ENCODE data around the gene SNX5. TPM values are rescaled to one million over a fixed set of nuclear protein-coding genes. Genes with fewer than 3 reads are reported as not detected.

Gene SNX5
- total and polyA plus RNA-seq, 2 of the 13 experiments (the other 11 are each of a cell fraction or from before 2014, with no cell fraction given) = 664 to 1,040 TPM

DNA sequence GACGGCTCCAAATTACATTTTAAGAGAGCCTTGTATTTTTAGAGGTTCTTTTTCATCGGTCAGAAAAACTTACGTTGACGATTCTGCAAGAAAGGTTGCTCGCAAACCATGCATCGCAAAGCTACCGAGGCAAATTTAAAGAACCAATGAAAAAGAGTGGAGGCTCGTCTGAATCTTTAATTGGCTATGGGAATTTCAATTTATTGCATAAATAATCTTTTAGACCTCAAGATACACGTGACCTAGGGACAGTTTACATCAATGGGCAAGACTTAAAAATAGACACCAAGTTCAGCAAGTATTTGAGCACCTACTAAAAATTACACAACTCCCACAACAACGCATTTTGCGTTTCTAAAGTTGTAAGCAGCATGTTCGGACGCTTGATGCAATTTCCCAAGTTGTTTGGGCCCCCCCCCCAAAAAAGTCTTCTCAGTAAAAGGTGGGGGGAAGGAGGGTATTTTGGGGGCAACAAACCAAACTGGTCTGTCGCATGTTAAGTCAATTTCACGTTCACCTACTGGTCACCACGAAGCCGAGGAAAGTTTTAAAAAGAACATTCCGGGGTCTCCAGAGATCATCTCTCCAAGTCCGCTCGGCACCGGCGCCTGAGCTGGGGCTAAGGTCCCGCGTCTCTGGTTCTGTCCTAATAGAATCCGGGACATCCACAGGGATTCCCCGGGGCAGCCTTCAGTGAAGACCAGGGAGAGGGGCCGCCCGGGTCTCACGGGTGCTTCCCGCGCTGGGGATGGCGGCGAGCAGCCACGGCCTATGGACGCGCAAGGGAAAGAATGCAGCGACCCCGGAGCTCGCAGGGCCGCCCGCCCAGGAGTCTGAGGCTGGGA is 851 bp downstream of the SNX5 start:
- Histone ChIP-seq H2AFZ (ENCODE audit: low read length) (no peak overlapping the region), H3K27ac (ENCODE audit: extremely low read length, insufficient read depth, low read length) (peak overlapping the region; percentile 97), H3K4me3 (replicated peaks in 1 of 3; ENCODE audit: insufficient read depth in 1 of 3, low read depth in 2 of 3, low read length in 3 of 3) (peak overlapping the region; percentile 89 to 95 (median 89)), H3K4me1 (ENCODE audit: insufficient read depth, low read length) (peaks cover 52% of the 10 kb centered on the region), H3K36me3 (replicated peaks in 1 of 2; ENCODE audit: control insufficient read depth in 1 of 2, insufficient read depth in 2 of 2, low read length in 2 of 2) (peaks cover 1 to 8% of the 10 kb centered on the region in 2 experiments; a peak in 4 of 5 replicates), H3K27me3 (ENCODE audit: control insufficient read depth in 1 of 2, insufficient read depth in 2 of 2, low read length in 2 of 2) (no peaks in the 10 kb centered on the region; a peak in 1 of 5 replicates), H3K79me2 (ENCODE audit: insufficient read depth, low read length) (peaks cover 97% of the 10 kb centered on the region), H4K20me1 (ENCODE audit: insufficient read depth, low read length) (peaks cover 45% of the 10 kb centered on the region), H3K9ac (ENCODE audit: insufficient read depth, low read depth, low read length) (peak overlapping the region; percentile 99), H3K9me3 (ENCODE audit: low read length) (no peaks in the 10 kb centered on the region), H3K4me2 (ENCODE audit: low read depth, low read length) (peak overlapping the region; percentile 95)
- intact Hi-C loops (cut with micrococcal nuclease; ENCODE audit: unreplicated experiment) (loop anchor here (1.0 to 10.0 kb wide), 4 partner anchors 8 to 307 kb away; no protein-coding TSS in a partner anchor), in situ Hi-C loops (cut with HindIII; ENCODE audit: extremely low pct_ligation_motif_present, low pct_unique_long_range_greater_than_20kb) (no loop called here)
- TSS peak; percentile 48 for BruUV-seq (replicated peaks)
- FAIRE-seq (no peak), ATAC-seq (peak; percentile 0; the same call in 2 of the 3 replicates), DNase-seq (ENCODE audit: low spot score) (no peak)
- WGBS (ENCODE audit: low lambda C conversion rate) = under 1% methylated on average over 37 of the region's 41 CpGs
- CTCF ChIA-PET (ENCODE audit: low intra/inter-chr PET ratio, low total read pairs) = interaction anchor here (0.5 to 0.8 kb wide), 2 partner anchors 10 to 28 kb away, joined by 3 to 4 read pairs; no protein-coding TSS in a partner anchor
- POLR2A ChIA-PET = interaction anchor here (0.8 to 7.3 kb wide), 12 partner anchors 9 to 395 kb away, joined by 3 to 114 read pairs (median 5); partner anchors contain the start of genes KAT14, PET117 and RRBP1
- TF ChIP-seq NAIF1 (CRISPR knock-in tag; IDR thresholded peaks at IDR 0.05; ENCODE audit: borderline replicate concordance) = 0 out of 2 replicates have a peak, but pooled peaks have one; percentile 2
- 0 out of 2 replicates have a peak, but pooled peaks have one; percentile 12 for TF ChIP-seq CEBPB (IDR thresholded peaks at IDR 0.05; ENCODE audit: borderline replicate concordance, low read depth, low read length)
- TF ChIP-seq, protein P1, sequence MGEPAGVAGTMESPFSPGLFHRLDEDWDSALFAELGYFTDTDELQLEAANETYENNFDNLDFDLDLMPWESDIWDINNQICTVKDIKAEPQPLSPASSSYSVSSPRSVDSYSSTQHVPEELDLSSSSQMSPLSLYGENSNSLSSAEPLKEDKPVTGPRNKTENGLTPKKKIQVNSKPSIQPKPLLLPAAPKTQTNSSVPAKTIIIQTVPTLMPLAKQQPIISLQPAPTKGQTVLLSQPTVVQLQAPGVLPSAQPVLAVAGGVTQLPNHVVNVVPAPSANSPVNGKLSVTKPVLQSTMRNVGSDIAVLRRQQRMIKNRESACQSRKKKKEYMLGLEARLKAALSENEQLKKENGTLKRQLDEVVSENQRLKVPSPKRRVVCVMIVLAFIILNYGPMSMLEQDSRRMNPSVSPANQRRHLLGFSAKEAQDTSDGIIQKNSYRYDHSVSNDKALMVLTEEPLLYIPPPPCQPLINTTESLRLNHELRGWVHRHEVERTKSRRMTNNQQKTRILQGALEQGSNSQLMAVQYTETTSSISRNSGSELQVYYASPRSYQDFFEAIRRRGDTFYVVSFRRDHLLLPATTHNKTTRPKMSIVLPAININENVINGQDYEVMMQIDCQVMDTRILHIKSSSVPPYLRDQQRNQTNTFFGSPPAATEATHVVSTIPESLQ (CRISPR knock-in tag; conservative IDR thresholded peaks at IDR 0.05) = peak; percentile 33; the same call in 1 of the 2 replicates
- TF ChIP-seq HNF4A (CRISPR knock-in tag; IDR thresholded peaks at IDR 0.05) = no peak
- TF ChIP-seq AGO1 (IDR thresholded peaks at IDR 0.05; ENCODE audit: low read depth, low read length, poor library complexity, severe bottlenecking) = no peak
- TF ChIP-seq CHD2 (IDR thresholded peaks at IDR 0.05; ENCODE audit: low read depth, low read length) = 0 out of 2 replicates have a peak, but pooled peaks have one; percentile 29
- 0 out of 2 replicates have a peak, but pooled peaks have one; percentile 33 for TF ChIP-seq ZNF432 (CRISPR knock-in tag; IDR thresholded peaks at IDR 0.05; ENCODE audit: borderline replicate concordance)
- 0 out of 2 replicates have a peak, but pooled peaks have one; percentile 20 for TF ChIP-seq HDAC2 (CRISPR knock-in tag; IDR thresholded peaks at IDR 0.05)
- TF ChIP-seq, protein P2, sequence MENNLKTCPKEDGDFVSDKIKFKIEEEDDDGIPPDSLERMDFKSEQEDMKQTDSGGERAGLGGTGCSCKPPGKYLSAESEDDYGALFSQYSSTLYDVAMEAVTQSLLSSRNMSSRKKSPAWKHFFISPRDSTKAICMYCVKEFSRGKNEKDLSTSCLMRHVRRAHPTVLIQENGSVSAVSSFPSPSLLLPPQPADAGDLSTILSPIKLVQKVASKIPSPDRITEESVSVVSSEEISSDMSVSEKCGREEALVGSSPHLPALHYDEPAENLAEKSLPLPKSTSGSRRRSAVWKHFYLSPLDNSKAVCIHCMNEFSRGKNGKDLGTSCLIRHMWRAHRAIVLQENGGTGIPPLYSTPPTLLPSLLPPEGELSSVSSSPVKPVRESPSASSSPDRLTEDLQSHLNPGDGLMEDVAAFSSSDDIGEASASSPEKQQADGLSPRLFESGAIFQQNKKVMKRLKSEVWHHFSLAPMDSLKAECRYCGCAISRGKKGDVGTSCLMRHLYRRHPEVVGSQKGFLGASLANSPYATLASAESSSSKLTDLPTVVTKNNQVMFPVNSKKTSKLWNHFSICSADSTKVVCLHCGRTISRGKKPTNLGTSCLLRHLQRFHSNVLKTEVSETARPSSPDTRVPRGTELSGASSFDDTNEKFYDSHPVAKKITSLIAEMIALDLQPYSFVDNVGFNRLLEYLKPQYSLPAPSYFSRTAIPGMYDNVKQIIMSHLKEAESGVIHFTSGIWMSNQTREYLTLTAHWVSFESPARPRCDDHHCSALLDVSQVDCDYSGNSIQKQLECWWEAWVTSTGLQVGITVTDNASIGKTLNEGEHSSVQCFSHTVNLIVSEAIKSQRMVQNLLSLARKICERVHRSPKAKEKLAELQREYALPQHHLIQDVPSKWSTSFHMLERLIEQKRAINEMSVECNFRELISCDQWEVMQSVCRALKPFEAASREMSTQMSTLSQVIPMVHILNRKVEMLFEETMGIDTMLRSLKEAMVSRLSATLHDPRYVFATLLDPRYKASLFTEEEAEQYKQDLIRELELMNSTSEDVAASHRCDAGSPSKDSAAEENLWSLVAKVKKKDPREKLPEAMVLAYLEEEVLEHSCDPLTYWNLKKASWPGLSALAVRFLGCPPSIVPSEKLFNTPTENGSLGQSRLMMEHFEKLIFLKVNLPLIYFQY (CRISPR knock-in tag; IDR thresholded peaks at IDR 0.05; ENCODE audit: borderline replicate concordance) = 0 out of 2 replicates have a peak, but pooled peaks have one; percentile 47
- no peak for TF ChIP-seq ZNF329 (CRISPR knock-in tag; IDR thresholded peaks at IDR 0.05; ENCODE audit: low read depth)
- TF ChIP-seq, protein P3, sequence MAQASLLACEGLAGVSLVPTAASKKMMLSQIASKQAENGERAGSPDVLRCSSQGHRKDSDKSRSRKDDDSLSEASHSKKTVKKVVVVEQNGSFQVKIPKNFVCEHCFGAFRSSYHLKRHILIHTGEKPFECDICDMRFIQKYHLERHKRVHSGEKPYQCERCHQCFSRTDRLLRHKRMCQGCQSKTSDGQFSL (CRISPR knock-in tag; IDR thresholded peaks at IDR 0.05) = peak; percentile 59; the same call in 1 of the 2 replicates
- TF ChIP-seq, protein P4, sequence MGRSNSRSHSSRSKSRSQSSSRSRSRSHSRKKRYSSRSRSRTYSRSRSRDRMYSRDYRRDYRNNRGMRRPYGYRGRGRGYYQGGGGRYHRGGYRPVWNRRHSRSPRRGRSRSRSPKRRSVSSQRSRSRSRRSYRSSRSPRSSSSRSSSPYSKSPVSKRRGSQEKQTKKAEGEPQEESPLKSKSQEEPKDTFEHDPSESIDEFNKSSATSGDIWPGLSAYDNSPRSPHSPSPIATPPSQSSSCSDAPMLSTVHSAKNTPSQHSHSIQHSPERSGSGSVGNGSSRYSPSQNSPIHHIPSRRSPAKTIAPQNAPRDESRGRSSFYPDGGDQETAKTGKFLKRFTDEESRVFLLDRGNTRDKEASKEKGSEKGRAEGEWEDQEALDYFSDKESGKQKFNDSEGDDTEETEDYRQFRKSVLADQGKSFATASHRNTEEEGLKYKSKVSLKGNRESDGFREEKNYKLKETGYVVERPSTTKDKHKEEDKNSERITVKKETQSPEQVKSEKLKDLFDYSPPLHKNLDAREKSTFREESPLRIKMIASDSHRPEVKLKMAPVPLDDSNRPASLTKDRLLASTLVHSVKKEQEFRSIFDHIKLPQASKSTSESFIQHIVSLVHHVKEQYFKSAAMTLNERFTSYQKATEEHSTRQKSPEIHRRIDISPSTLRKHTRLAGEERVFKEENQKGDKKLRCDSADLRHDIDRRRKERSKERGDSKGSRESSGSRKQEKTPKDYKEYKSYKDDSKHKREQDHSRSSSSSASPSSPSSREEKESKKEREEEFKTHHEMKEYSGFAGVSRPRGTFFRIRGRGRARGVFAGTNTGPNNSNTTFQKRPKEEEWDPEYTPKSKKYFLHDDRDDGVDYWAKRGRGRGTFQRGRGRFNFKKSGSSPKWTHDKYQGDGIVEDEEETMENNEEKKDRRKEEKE (IDR thresholded peaks at IDR 0.05) = no peak
